NT2/D1 (cell line): Measurements from ENCODE around the gene NFS1.

ENCODE experiments used
- SUZ12 ChIP-seq: IDR thresholded peaks from 2 replicates; pipeline ENCODE4 v1.6.1; 2011; ENCODE audit not compliant: insufficient read length, insufficient read depth; ENCODE audit errors: extremely low read depth
- YY1 ChIP-seq: IDR thresholded peaks from 2 replicates; pipeline ENCODE4 v1.6.1; 2011; ENCODE audit not compliant: insufficient read length, insufficient read depth
- ZNF274 ChIP-seq: IDR thresholded peaks from 2 replicates; pipeline ENCODE4 v1.6.1; 2011; ENCODE audit warnings: mild to moderate bottlenecking, low read depth, low read length

GRCh38 chr20:35630636-35631035 is 68.5 kb downstream of the NFS1 start:
- TF ChIP-seq YY1 = no peak
- no peak for TF ChIP-seq SUZ12
- TF ChIP-seq ZNF274 = no peak
